Fibroblast of lung (primary cell): Measurements from ENCODE around the gene GSG1L. TPM values are rescaled to one million over a fixed set of nuclear protein-coding genes. Genes with fewer than 3 reads are reported as not detected.
"Not testable (repeated sequence)": the region's sequence is repeated elsewhere in the genome, so short reads cannot be mapped to it uniquely, and the experiment has no call there.

ENCODE experiments used
- DNase-seq, 2 donors: peaks; one replicate each; pipeline versions ENCODE4 v3.0.0 to v3.0.0-alpha.2; 2010; ENCODE audit warnings: low read depth in 2 of 2
- H2AFZ ChIP-seq: 2 replicates; pipeline ENCODE4 v1.5.1; 2012; ENCODE audit warnings: low read length, control low read depth, inconsistent platforms
- H3K27ac ChIP-seq: 2 replicates; pipeline ENCODE4 v1.5.1; 2011; ENCODE audit warnings: low read length, control low read depth; ENCODE audit not compliant: insufficient read depth
- H3K27me3 ChIP-seq: 2 replicates; pipeline ENCODE4 v1.5.1; 2011; ENCODE audit warnings: mild to moderate bottlenecking, low read length; ENCODE audit not compliant: control insufficient read depth, insufficient read depth
- H3K36me3 ChIP-seq: 2 replicates; pipeline ENCODE4 v1.5.1; 2011; ENCODE audit warnings: low read length; ENCODE audit not compliant: control insufficient read depth, insufficient read depth
- H3K4me1 ChIP-seq: 2 replicates; pipeline ENCODE4 v1.5.1; 2011; ENCODE audit warnings: low read length; ENCODE audit not compliant: control insufficient read depth, insufficient read depth; ENCODE audit errors: extremely low read depth
- H3K4me2 ChIP-seq: 2 replicates; pipeline ENCODE4 v1.5.1; 2011; ENCODE audit warnings: low read length, control low read depth; ENCODE audit not compliant: insufficient read depth; ENCODE audit errors: extremely low read depth
- H3K4me3 ChIP-seq, 4 experiments: fragments of 200-600 bp in 1 of 4; sonication (generic) in 1 of 4; replicated peaks in 1 of 4; 2 replicates each; pipeline ENCODE4 v1.5.1; 2011 to 2016; ENCODE audit warnings: low read length in 4 of 4, low read depth in 3 of 4, mild to moderate bottlenecking in 3 of 4, control low read depth in 2 of 4, inconsistent platforms in 1 of 4, mixed read lengths in 1 of 4; ENCODE audit not compliant: insufficient read depth in 1 of 4; ENCODE audit errors: control extremely low read depth in 1 of 4
- H3K79me2 ChIP-seq: 2 replicates; pipeline ENCODE4 v1.5.1; 2012; ENCODE audit warnings: mild to moderate bottlenecking, low read length, inconsistent platforms; ENCODE audit not compliant: control insufficient read depth, insufficient read depth
- H3K9ac ChIP-seq: 2 replicates; pipeline ENCODE4 v1.5.1; 2011; ENCODE audit warnings: mild to moderate bottlenecking, low read length, control low read depth; ENCODE audit not compliant: insufficient read depth
- H3K9me3 ChIP-seq: 2 replicates; pipeline ENCODE4 v1.5.1; 2012; ENCODE audit warnings: low read depth, low read length; ENCODE audit not compliant: control insufficient read depth, insufficient read depth
- H4K20me1 ChIP-seq: 2 replicates; pipeline ENCODE4 v1.5.1; 2011; ENCODE audit warnings: low read length; ENCODE audit not compliant: control insufficient read depth, insufficient read depth; ENCODE audit errors: extremely low read depth
- CTCF ChIP-seq, 2 donors: IDR thresholded peaks in 1 of 2; conservative IDR thresholded peaks in 1 of 2; 1 replicate in 1 of 2; 2 replicates in 1 of 2; pipeline ENCODE4 v1.5.1; 2011 to 2012; ENCODE audit warnings: low read length in 2 of 2, control low read depth in 1 of 2, inconsistent platforms in 1 of 2, low read depth in 1 of 2, mild to moderate bottlenecking in 1 of 2
- EZH2 ChIP-seq: IDR thresholded peaks from 2 replicates; pipeline ENCODE4 v1.5.1; 2012; ENCODE audit warnings: low read length, control low read depth, mild to moderate bottlenecking; ENCODE audit errors: missing control alignments
- polyA plus RNA-seq, 2 donors: library from polyadenylated mRNA; depleted of rRNA in 1 of 2; stranded (reverse) in 1 of 2; unstranded in 1 of 2; fragments of >200 nt; gene quantifications; 2 replicates each; pipeline ENCODE4 v1.2.1, GENCODE V29; 2011 to 2012; ENCODE audit warnings: missing spikeins in 1 of 2
- total RNA-seq: library from RNA; depleted of rRNA; stranded (reverse); fragments of >200 nt; gene quantifications from 2 replicates; pipeline ENCODE4 v1.2.1, GENCODE V29; 2014

Gene GSG1L
- total and polyA plus RNA-seq, 2 donors (not counting 1 experiment from before 2014, with no cell fraction given): not detected

GRCh38 chr16:27943766-27944165 is 119.7 kb downstream of the GSG1L start:
- TF ChIP-seq EZH2: no peak
- TF ChIP-seq CTCF (conservative IDR thresholded peaks at IDR 0.05 in 1 of 2, IDR thresholded peaks at IDR 0.05 in 1 of 2; ENCODE audit: low read depth in 1 of 2, low read length in 2 of 2): no peak
- Histone ChIP-seq H4K20me1 (no peaks in the 10 kb centered on the region), H3K4me2 (no peak overlapping the region), H3K9ac (no peak overlapping the region), H3K4me1 (no peaks in the 10 kb centered on the region), H3K9me3 (no peaks in the 10 kb centered on the region), H3K27me3 (no peaks in the 10 kb centered on the region), H3K27ac (no peak overlapping the region), H3K36me3 (no peaks in the 10 kb centered on the region), H3K79me2 (no peaks in the 10 kb centered on the region), H2AFZ (no peak overlapping the region), H3K4me3 (no peak overlapping the region)
- no peak for DNase-seq

GRCh38 chr16:27942071-27942470 is 121.4 kb downstream of the GSG1L start:
- not testable (repeated sequence) for H2AFZ ChIP-seq, H3K4me1 ChIP-seq, H3K27ac ChIP-seq, H4K20me1 ChIP-seq, H3K4me2 ChIP-seq, H3K9ac ChIP-seq, H3K9me3 ChIP-seq, H3K27me3 ChIP-seq, H3K79me2 ChIP-seq, H3K4me3 ChIP-seq, H3K36me3 ChIP-seq, DNase-seq

- Histone ChIP-seq H4K20me1 (no peaks in the 10 kb centered on the region), H3K27me3 (no peaks in the 10 kb centered on the region), H3K36me3 (no peaks in the 10 kb centered on the region), H3K27ac (no peak overlapping the region), H2AFZ (no peak overlapping the region), H3K9ac (no peak overlapping the region), H3K4me2 (no peak overlapping the region), H3K4me3 (no peak overlapping the region), H3K9me3 (no peaks in the 10 kb centered on the region), H3K79me2 (no peaks in the 10 kb centered on the region), H3K4me1 (no peaks in the 10 kb centered on the region)
- no peak for DNase-seq
- TF ChIP-seq CTCF (conservative IDR thresholded peaks at IDR 0.05 in 1 of 2, IDR thresholded peaks at IDR 0.05 in 1 of 2; ENCODE audit: low read depth in 1 of 2, low read length in 2 of 2) (no peak), EZH2 (no peak)
Observed at GRCh38 chr16:27935076-27935475, 128.4 kb downstream of the GSG1L start.
